ENCODE results near the gene ITSN1. TPM values are rescaled to one million over a fixed set of nuclear protein-coding genes. Genes with fewer than 3 reads are reported as not detected.
A peak's percentile ranks its signal among the peaks of the same experiment; 100 is the strongest.

ITSN1 gene
- total and polyA plus RNA-seq, 4 donors, result 20.3 to 112 (median 40.2) TPM

DNA sequence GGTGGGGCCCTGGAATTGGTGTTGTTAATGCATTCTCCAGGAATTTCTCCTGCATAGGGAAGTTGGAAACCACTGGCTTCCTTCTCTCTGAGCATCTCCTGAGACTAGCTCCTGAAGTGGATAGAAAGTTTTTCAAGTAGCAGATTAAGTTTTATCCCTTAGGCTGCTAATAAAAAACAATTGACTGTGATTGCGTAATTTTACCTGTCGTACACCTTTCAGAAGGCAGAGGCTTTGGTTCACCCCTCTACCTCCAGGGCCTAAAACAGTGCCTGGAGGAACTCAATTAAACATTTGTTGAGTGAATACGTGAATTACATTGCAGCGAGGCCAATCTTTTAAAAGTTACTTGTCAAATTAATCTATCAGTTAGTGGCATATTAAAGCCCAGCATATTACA is 3.4 kb downstream of the ITSN1 start:
- Histone ChIP-seq H3K27me3 (ENCODE audit: control insufficient read depth in 4 of 4, insufficient read depth in 4 of 4, low read length in 3 of 4) (no peaks in the 10 kb centered on the region), H3K9ac (ENCODE audit: low read depth in 1 of 2, low read length in 2 of 2) (no peak overlapping the region), H3K27ac (ENCODE audit: low read depth in 1 of 2, low read length in 2 of 2) (peak overlapping the region; percentile 80 to 92), H3K9me3 (ENCODE audit: control insufficient read depth in 4 of 4, low read length in 3 of 4) (no peaks in the 10 kb centered on the region), H3K36me3 (ENCODE audit: control insufficient read depth in 4 of 4, insufficient read depth in 3 of 4, low read depth in 1 of 4, low read length in 3 of 4) (no peaks in the 10 kb centered on the region), H3K4me3 (ENCODE audit: low read depth in 1 of 3, low read length in 3 of 3) (no peak overlapping the region), H3K4me1 (ENCODE audit: control insufficient read depth in 4 of 4, insufficient read depth in 4 of 4, low read length in 3 of 4) (peaks cover 14 to 42% (median 25%) of the 10 kb centered on the region in 4 donors)
- no peak for DNase-seq (ENCODE audit: low spot score)
- WGBS, result 78% methylated on average over 4 of the region's 4 CpGs
- TF ChIP-seq NR2F2 (IDR thresholded peaks at IDR 0.05) (no peak), SP1 (IDR thresholded peaks at IDR 0.05) (no peak), RAD21 (IDR thresholded peaks at IDR 0.05) (no peak)

DNA sequence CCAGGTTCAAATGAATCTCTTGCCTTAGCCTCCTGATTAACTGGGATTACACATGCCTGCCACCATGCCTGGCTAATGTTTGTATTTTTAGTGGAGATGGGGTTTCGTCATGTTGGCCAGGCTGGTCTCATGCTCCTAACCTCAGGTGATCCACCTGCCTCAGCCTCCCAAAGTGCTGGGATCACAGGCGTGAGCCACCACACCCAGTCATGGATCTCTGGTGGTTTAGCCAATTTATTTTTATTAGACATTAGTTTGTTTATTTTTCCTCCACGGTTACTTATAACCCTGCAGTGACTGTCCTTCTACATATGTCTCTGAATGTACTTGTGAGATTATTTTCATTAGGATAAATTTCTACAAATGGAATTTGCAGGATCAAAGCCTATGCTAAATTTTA is 5.3 kb downstream of the ITSN1 start:
- Histone ChIP-seq H3K4me1 (ENCODE audit: control insufficient read depth in 4 of 4, insufficient read depth in 4 of 4, low read length in 3 of 4) (peaks cover 14 to 47% (median 23%) of the 10 kb centered on the region in 4 donors), H3K27me3 (ENCODE audit: control insufficient read depth in 4 of 4, insufficient read depth in 4 of 4, low read length in 3 of 4) (no peaks in the 10 kb centered on the region), H3K4me3 (ENCODE audit: low read depth in 1 of 3, low read length in 3 of 3) (no peak overlapping the region), H3K9ac (ENCODE audit: low read depth in 1 of 2, low read length in 2 of 2) (no peak overlapping the region), H3K36me3 (ENCODE audit: control insufficient read depth in 4 of 4, insufficient read depth in 3 of 4, low read depth in 1 of 4, low read length in 3 of 4) (no peaks in the 10 kb centered on the region), H3K9me3 (ENCODE audit: control insufficient read depth in 4 of 4, low read length in 3 of 4) (no peaks in the 10 kb centered on the region), H3K27ac (ENCODE audit: low read depth in 1 of 2, low read length in 2 of 2) (no peak overlapping the region)
- TF ChIP-seq RXRA (IDR thresholded peaks at IDR 0.05) (no peak), TAF1 (conservative IDR thresholded peaks at IDR 0.05) (no peak)
- DNase-seq (ENCODE audit: low spot score), result no peak
- WGBS, result 74% methylated on average over 3 of the region's 3 CpGs

DNA sequence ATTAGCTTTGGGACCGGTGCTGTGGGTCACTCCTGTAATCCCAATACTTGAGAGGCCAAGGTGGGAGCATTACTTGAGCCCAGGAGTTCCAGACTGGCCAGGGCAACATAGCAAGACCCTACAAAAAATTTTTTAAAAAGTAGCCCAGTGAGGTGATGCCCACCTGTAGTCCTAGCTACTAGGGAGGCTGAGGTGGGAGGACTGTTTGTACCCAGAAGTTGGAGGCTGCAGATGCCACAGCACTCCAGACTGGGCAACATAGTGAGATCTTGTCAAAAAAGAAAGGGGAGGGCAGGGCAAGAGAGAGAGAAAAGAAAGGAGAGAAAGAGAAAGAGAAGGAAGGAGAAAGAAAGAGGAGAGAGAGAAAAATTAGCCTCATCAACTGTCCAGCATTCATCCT is 6.3 kb downstream of the ITSN1 start:
- WGBS, result 92% methylated on average over 1 of the region's 1 CpG
- no peak for DNase-seq (ENCODE audit: low spot score)
- H3K9ac ChIP-seq (ENCODE audit: low read depth in 1 of 2, low read length in 2 of 2), result no peak overlapping the region
- no peak for TF ChIP-seq HNF4A (conservative IDR thresholded peaks at IDR 0.05)
- TF ChIP-seq ZBTB33 (IDR thresholded peaks at IDR 0.05), result no peak
- TF ChIP-seq NR2F2 (IDR thresholded peaks at IDR 0.05), result no peak
- TF ChIP-seq, protein P1, sequence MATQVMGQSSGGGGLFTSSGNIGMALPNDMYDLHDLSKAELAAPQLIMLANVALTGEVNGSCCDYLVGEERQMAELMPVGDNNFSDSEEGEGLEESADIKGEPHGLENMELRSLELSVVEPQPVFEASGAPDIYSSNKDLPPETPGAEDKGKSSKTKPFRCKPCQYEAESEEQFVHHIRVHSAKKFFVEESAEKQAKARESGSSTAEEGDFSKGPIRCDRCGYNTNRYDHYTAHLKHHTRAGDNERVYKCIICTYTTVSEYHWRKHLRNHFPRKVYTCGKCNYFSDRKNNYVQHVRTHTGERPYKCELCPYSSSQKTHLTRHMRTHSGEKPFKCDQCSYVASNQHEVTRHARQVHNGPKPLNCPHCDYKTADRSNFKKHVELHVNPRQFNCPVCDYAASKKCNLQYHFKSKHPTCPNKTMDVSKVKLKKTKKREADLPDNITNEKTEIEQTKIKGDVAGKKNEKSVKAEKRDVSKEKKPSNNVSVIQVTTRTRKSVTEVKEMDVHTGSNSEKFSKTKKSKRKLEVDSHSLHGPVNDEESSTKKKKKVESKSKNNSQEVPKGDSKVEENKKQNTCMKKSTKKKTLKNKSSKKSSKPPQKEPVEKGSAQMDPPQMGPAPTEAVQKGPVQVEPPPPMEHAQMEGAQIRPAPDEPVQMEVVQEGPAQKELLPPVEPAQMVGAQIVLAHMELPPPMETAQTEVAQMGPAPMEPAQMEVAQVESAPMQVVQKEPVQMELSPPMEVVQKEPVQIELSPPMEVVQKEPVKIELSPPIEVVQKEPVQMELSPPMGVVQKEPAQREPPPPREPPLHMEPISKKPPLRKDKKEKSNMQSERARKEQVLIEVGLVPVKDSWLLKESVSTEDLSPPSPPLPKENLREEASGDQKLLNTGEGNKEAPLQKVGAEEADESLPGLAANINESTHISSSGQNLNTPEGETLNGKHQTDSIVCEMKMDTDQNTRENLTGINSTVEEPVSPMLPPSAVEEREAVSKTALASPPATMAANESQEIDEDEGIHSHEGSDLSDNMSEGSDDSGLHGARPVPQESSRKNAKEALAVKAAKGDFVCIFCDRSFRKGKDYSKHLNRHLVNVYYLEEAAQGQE (IDR thresholded peaks at IDR 0.05), result no peak
- TF ChIP-seq EGR1 (IDR thresholded peaks at IDR 0.05; ENCODE audit: low read depth in 2 of 2), result no peak
- TF ChIP-seq TAF1 (conservative IDR thresholded peaks at IDR 0.05), result no peak
- TF ChIP-seq SP1 (IDR thresholded peaks at IDR 0.05), result no peak
- no peak for TF ChIP-seq YY1 (IDR thresholded peaks at IDR 0.05)
- TF ChIP-seq MAX (IDR thresholded peaks at IDR 0.05), result no peak
- no peak for TF ChIP-seq ATF3 (IDR thresholded peaks at IDR 0.05)
- no peak for TF ChIP-seq RAD21 (IDR thresholded peaks at IDR 0.05)
- TF ChIP-seq RXRA (IDR thresholded peaks at IDR 0.05), result no peak
- no peak for TF ChIP-seq CTCF (IDR thresholded peaks at IDR 0.05; ENCODE audit: low read depth, low read length, missing input control)
- no peak for TF ChIP-seq JUND (IDR thresholded peaks at IDR 0.05)
- no peak for TF ChIP-seq HNF4G (IDR thresholded peaks at IDR 0.05)
- TF ChIP-seq FOXA1 (IDR thresholded peaks at IDR 0.05), result no peak
- TF ChIP-seq GABPA (IDR thresholded peaks at IDR 0.05 in 1 of 2, conservative IDR thresholded peaks at IDR 0.05 in 1 of 2), result no peak
- no peak for TF ChIP-seq FOXA2 (IDR thresholded peaks at IDR 0.05)
- no peak overlapping the region for H3K4me3 ChIP-seq (ENCODE audit: low read depth in 1 of 3, low read length in 3 of 3)
- peaks cover 14 to 47% (median 23%) of the 10 kb centered on the region in 4 donors for H3K4me1 ChIP-seq (ENCODE audit: control insufficient read depth in 4 of 4, insufficient read depth in 4 of 4, low read length in 3 of 4)
- no peaks in the 10 kb centered on the region for H3K36me3 ChIP-seq (ENCODE audit: control insufficient read depth in 4 of 4, insufficient read depth in 3 of 4, low read depth in 1 of 4, low read length in 3 of 4)
- no peaks in the 10 kb centered on the region for H3K27me3 ChIP-seq (ENCODE audit: control insufficient read depth in 4 of 4, insufficient read depth in 4 of 4, low read length in 3 of 4)
- no peak overlapping the region for H3K27ac ChIP-seq (ENCODE audit: low read depth in 1 of 2, low read length in 2 of 2)
- H3K9me3 ChIP-seq (ENCODE audit: control insufficient read depth in 4 of 4, low read length in 3 of 4), result no peaks in the 10 kb centered on the region

Data from liver (tissue), 9 donors.